Fibroblast of peridontal ligament (primary cell): ENCODE results near the gene TMEM239.
A peak's percentile ranks its signal among the peaks of the same experiment; 100 is the strongest.
"Not testable (repeated sequence)": the region's sequence is repeated elsewhere in the genome, so short reads cannot be mapped to it uniquely, and the experiment has no call there.

ENCODE experiments used
- DNase-seq: peaks from one replicate; pipeline ENCODE4 v3.0.0-alpha.2; 2010; ENCODE audit errors: extremely low read depth

TMEM239 gene

DNA sequence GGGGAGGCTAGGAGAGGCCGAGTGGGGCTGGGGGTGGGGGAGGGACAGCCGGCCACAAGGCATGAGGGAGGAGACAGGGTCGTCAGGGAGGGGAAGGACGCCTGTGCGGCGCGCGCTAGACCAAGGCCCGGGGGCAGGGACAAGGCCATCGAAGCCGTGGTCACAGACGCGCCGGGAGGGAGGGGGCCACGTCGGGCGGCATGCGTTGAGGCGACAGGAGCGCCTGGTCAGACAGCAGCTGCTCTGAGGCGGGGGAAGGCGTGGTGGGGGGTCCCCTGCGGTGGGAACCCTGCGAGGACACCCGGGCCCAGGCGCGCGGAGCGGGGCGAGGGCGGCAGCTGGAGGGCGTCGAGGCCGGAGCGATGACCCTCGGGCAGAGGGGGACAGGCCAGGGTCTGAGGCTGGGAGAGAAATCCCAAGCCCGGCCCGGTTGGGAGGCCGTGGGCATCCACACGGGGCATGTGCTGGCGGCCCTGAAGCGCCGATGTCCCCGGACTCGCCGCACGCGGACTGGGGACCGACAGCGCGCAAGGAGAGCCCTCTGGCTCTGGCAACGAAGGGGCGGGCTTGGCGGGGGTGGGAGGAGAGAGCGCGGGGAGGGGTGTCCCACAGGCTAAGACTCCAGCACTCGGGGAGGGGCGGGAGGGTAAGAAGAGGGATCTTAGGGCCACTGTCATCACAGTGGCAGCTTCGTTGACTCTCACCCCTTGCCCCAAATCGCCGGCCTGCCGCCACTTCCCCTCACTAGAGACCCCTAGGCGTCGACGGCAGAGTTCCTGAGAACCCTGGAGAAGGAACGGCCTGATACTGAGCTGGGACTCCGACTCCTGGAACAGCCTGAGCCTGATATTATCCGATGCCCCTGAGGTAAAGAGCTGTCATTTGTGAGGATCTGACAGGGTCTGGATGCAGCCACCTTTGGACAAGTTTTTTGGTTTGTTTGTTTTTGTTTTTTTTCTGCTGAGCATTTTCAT is 5.0 kb downstream of the TMEM239 start:
- no peak for DNase-seq

DNA sequence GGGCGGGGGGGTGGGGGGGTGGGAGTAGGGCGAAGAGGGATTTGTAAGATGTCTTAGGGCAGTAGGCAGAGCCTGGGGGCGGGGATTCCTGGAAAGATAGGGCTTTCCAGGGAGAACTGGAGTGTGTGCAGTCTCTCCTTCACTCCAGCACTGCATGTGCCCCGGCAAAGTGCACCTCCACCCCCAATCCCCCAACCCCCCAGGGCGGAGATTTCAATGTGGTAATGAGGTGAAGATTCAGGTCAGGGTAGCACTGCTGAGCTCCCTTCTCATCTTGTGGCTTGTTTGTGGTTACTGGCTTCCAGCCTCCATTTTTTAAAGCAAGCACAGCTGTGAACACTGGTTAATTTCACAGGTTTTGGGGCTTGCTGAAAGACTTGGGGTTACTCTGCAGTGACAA is 5.9 kb downstream of the TMEM239 start:
- peak; percentile 65 for DNase-seq

DNA sequence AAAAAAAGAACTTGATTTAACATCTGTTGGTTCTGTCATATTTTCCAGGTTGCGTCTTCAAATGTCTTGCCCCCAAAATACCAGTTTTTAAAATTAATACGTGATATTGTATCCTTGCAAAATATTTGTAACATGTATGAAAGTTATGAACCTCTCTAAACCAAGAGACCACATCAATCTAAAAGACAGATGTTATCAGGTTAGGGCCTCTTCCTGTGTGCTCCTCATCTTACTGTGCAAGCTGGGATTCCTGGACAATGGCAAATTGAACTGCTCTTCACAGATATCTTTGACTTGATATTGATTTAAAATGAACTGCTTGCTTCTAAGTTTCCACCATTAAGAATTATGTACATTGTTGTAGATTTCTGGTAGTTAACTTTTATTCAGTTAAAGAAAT is 9.6 kb downstream of the TMEM239 start:
- DNase-seq, result no peak

DNA sequence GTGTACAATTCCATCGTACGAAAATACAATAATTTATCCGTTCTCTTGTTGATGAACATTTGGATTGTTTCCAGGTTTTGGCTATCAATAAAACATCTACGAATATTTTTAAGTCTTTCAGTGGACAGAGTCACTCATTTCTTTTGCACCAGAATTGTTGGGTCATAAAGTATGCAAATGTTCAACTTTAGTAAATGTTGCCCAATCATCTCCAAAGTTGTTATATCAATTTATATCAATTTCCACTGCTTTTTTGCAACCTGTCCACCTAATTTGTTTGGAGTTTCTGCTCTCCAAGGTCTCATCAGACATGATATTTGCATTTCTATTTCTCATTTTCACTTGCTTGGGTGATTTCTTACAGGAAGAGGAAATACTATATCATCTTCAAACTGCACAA is 10.5 kb downstream of the TMEM239 start:
- DNase-seq, result no peak

DNA sequence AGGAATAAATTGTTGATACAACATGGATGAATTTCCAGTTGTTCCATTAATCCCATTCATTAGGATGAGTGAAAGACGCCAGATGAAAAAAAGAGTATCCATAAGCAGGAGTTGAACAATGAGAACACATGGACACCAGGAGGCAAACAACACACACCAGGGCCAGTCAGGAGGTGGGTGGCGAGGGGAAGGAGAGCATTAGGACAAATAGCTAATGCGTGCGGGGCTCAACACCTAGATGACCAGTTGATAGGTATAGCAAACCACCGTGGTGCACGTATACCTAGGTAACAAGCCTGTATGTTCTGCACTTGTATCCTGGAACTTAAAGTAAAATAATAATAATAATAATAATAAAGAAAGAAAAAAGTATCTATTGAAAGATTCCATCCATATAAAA is 13.2 kb downstream of the TMEM239 start:
- DNase-seq, result no peak

DNA sequence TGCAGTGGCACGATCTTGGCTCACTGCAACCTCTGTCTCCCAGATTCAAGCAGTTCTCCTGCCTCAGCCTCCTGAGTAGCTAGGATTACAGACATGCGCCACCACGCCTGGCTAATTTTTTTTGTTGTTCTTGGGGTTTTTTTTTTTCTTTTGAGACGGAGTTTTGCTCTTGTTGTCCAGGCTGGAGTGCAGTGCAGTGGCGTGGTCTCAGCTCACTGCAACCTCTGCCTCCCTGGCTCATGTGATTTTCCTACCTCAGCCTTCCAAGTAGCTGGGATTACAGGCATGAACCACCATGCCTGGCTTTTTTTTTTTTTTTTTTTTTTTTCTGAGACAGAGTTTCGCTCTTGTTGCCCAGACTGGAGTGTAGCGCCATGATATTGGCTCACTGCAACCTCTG is 15.0 kb downstream of the TMEM239 start:
- DNase-seq, result not testable (repeated sequence)

DNA sequence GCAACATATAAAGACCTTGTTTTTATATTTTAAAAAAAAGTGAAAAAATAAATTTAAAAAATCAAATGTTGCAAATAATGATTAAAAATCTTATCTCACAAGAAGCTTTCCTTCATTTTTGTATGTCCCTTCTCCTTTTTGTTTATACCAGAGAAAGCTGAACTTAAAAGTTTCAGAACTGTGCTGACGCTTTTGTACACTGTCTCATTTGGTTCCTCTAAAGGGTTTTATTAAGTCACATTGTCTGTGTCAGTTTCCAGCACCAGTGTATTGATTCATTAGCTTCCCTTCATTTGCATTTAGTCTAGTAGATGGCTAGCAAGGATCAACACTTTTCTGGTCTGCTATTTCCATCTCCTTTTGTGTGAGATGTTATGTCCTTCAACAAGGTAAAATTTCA is 17.6 kb downstream of the TMEM239 start:
- no peak for DNase-seq

DNA sequence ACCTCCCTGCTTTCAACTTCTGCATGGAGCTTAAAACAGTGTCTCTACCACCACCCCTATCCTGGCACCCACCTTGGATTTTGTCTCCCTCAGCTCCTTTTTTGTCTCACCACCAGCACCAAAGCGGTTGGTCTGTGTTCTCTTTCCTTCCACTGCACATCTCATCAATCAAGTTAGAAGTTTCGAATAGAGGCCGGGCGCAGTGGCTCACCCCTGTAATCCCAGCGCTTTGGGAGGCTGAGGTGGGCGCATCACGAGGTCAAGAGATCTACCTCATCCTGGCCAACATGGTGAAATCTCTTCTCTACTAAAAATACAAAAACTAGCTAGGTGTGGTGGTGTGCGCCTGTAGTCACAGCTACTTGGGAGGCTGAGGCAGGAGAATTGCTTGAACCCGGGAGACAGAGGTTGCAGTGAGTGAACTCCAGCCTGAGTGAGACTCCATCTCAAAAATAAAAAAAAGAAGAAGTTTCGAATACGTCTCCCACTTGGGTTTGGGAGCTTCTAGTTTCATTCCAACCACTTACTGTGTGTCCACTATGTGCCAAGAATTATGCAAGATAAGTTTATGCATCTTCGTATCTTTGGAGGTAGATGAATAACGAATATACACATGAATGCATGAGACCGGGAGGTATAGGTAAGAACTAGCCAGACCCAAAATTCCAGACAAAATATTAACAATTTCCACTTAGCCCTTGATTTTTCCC is 18.4 kb downstream of the TMEM239 start:
- DNase-seq, result no peak

DNA sequence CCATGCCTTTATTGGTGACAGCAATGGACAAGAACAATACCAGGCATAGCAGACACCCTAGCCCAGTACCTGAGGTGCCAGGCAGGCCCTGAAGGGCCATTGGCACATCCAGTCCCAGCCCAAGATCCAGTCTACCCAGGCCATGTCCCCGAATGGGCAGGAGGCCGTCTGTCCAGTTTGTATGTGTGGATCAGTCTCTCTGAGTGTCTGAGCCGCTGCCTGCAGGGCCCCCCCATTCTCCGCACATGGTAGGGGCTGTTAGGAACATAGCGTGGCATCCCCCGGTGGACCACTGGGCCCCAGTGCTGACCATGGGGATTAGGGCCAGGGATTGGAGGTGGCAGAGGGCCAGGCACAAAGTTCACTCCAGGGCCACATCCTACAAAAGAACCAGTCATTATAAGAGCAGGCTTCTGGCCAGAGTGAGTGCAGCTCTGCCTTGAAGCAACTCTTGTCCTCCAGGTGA is 19.2 kb downstream of the TMEM239 start:
- no peak for DNase-seq

DNA sequence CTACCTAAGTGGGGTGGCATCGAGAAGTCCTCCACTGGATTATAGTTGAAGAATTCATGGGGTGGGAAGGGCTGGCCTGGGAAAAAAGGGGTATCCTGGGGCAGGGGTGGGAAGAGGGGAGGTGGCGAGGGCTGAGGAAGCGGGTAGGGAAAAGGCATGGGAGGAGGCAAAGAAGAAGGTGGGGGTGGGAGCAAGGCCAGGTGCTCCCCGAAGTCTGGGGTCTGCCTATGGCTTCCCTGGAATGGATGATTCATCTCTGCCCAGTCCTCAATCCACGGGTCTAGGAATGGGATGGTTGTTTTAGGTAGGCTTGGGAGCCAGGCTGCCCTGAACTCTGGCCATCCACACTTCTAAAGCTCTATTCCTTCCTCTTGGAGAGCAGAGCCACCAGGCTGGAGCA is 19.9 kb downstream of the TMEM239 start:
- no peak for DNase-seq

DNA sequence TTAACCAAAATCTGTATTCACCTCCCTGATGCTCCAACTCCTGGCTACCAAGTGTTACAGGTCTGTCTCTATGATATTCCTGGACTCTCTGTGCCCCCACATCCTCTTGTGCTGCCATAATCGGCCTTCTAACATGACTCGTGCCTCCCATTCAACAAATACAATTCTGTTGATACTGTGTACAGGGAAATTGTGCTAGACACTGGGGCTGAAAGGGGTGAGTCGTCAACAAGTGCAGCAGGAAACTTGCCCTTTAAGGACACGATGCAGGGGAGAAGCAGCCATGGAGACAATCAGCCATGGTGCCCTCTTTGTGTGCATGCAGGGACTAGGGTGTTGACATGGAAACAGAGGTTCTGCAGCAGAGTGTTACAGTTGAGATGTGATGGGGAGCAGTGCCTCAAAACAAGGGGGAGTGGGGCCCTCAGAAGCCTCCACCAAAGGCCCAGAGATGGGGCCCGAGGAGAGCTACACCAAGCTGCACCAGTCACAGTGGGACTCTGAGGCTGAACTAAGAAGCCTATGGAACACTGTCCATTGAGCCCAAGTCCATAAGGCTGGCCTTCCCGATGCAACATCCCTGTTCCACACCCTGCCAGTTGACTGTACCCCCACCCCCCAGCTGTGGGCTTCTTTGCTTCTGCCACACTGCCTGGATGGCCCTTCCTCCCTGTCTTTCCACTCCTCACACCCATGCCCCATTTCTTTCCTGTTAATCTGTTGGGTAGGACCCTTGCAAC is 21.2 kb downstream of the TMEM239 start:
- no peak for DNase-seq

DNA sequence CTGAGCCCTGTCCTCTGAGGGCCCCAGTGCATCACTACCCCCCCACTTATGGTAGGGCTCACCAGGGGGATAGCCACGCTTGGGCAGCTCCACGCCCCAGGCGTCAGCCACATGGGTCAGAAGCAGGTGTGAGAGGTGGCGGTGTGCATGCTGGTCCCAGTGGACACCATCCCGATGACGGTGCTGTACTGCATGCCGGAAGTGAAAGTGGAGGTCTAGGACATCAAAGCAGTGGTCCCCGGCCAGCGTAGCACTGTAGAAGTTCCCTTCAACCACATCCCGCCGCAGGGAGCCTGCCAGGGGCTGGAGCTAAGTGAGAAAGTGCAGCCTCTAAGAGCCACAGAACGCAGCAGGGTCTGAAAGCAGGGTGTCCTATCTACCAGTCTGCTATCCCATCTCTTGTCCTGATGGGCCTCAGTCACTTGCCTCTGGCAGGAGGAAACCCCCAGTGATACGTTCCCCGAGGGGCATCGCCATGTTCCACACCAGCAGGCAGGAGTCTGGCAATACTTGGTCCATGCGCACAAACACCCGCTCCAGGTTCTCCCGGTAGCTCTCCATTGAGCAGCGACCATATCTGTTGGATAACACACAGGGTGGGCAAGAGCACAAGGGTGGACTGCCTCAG is 22.1 kb downstream of the TMEM239 start:
- DNase-seq, result no peak

DNA sequence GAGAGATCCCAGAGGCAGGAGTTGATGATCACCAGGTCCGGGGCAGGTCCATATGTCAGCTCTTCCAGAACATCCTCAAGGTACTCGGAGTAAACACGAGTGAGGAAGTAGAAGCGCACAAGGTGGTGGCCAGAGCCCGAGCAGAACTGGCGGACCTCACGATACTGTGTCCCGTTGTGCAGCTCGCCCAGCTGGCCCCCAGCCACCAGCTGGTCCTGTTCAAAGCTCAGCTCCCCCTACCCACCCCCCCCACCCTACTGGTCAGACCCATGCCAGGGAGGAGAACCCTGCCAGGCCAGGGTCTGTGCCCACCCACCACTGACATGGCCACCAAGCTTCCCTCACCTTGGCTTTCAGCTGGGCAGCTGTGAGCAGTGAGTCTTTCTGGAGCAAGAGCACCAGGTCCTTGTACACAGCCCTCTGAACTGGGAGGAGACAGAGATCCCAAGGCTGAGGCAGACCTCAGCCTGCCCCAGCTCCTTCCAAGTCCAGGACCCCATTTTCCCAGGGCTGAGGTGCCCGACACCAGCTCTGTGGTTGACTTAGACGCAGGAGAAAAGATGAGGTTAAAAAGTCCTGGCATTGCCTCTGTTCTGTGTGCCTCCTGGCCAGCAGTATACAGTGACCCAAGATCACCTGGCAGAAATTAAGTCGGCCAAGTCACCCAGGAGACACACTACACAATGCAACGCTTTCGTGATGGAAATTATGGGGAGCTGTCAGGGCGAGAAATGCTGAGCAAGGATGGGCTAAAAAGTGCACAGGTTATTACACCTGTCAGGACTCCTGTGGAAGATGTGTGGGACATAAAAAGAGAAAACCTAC is 22.9 kb downstream of the TMEM239 start:
- no peak for DNase-seq

DNA sequence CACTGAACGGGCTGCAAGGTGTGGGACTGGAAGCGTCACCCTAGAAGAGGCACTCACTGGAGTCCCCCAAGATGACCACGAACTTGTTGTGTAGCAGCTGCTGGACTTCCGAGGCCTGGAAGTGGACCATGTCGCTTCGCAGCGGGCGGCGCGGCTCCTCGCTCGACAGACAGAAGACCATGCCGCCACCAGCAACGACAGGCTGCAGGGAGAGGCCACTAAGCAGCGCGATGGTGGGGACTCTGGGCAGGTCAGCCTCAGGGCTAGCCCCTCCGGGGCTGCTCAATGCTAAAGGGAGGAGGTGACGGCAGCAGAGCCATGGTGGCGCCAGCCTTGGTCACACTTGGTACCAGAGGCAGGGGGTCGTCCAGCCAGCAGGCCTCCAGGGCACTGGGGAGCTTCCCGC is 23.6 kb downstream of the TMEM239 start:
- no peak for DNase-seq

DNA sequence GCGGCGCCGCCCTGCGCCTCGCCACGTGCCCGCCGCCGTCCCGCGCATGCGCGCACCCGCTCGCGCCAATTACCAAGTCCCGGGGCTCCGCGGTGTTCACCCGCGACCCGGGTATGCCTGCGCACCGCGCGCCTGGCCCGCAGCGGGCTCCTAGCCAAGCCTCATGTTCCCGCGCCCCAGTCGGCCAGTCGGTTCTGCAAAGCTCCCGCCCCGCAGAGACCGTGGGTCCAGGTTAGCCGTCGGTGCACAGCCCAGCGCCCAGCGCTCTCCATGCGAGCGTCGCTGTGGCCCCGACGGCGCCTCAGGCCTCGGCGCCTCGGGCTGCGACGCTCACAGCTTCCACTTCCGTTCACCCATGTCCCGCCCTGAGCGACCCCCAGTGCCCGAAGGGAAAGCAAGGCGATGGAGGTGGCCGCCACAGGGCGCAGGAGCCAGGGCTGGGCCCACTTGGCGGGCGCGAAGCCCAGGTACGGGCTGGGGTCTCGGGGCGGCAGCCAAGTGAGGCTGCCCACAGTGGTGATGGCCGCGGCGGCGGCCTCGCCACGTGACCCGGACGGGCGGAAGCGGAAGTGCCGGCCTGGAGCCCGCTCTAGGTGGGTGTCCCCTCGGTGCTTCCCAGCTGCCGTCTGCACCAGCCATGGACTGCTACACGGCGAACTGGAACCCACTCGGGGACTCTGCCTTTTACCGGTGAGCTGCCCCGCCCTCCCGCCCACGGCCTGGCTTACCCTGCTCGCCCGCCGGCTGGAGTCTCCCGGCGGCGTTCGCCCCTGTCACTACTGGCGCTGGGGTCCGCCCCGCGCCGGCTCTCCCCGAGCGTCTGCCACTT is 24.2 kb downstream of the TMEM239 start, which contains the start of the genes PCED1A and VPS16:
Gene PCED1A, minus strand, starts transcription at position 518 of the 829 bp plus-strand sequence. CDS start 743 bp downstream, outside the sequence.
Gene VPS16, plus strand, starts transcription at position 608 of the 829 bp plus-strand sequence. Its CDS starts 30 bp downstream, at position 638.
- DNase-seq, result peak; percentile 75

DNA sequence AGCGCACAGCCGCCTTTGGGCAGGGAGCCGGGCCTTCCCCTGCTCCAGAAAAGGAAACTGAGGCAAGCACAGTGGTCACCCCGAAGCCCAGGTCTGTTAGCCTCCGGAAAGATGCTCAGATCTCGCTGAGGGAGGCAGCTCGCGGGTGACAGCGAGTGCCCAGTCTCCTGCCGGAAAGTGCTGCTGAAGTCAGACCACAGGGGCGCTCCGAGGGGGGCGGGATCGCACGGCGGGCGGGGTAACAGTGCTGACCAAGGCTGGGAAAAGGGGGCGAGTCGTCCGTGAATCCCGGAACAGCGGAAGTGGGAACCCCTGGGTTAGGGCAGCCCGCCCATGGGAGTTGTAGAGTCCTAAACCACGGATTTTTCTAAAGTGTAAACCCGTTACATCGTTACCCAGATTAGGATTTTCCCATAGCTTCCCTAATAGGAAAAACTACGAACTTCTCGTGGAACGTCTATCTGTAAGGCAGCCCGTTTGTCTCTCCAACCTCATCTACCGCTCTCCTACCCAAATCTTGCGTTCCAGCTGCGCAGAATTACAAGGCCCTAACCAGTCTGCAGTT is 24.9 kb downstream of the TMEM239 start:
- DNase-seq, result peak; percentile 53

DNA sequence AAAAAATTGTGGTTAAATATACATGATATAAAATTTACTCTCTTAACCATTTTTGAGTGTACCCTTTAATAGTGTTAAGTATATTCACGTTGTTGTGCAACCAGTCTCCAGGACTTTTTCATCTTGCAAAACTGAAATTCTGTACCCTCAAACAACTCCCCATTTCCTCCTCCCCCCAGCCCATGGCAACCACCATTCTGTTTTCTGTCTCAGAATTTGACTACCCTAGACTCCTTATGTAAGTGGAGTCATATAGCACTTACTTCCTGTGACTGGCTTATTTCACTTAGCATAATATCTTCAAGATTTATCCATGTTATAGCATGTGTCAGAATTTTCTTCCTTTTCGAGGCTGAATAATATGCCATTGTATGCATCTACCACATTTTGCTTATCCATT is 29.4 kb downstream of the TMEM239 start:
- no peak for DNase-seq

DNA sequence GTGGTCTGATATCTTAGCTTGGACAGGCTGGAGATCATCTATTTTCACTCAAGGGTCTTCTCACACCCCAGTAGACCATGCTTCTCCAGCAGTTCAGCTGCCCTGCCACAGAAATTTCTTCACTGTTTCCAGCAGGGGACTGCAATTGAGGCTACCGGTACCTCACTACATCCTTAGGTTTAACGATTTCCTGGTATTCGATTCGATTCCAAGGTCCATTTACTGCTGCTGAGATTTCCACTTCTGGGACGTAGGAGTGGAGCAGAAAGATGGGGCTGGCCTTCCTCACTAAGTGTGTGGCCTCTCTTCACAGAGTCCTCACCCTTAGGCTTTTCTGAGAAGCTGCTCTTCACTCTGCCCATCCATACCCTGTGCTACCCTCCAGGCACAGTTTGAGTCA is 30.5 kb downstream of the TMEM239 start:
- DNase-seq, result no peak

DNA sequence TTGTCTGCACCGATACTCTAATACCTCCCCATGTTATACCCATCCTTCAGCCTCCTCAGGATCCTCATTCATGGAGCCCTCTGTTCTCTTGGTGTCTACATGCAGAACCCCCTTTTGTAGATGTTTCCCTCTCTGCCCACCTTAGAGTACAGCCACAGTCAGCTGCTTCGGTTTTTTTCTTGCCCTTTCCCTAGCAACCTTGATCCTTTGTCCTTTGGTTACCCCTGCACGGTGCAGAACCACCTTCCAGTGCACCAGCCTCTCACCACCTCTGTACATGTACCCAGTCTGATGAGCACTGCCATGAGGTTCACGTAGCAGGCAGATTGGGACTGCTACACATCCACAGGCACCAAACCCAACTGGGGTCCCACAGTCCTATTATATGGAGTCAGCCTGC is 31.6 kb downstream of the TMEM239 start:
- DNase-seq, result no peak
